NOMO-1 (cell line): ENCODE results near the gene PTX4.
"Not testable (repeated sequence)": the region's sequence is repeated elsewhere in the genome, so short reads cannot be mapped to it uniquely, and the experiment has no call there.

Experiments
- DNase-seq, 2 experiments: peaks; one replicate each; lab custom pipeline; 2025; ENCODE audit not compliant: unreplicated experiment in 2 of 2; lab: John Stamatoyannopoulos, UW

Gene PTX4

GRCh38 chr16:1447965-1448364 is 40.8 kb downstream of the PTX4 start:
- DNase-seq, result no peak

DNA sequence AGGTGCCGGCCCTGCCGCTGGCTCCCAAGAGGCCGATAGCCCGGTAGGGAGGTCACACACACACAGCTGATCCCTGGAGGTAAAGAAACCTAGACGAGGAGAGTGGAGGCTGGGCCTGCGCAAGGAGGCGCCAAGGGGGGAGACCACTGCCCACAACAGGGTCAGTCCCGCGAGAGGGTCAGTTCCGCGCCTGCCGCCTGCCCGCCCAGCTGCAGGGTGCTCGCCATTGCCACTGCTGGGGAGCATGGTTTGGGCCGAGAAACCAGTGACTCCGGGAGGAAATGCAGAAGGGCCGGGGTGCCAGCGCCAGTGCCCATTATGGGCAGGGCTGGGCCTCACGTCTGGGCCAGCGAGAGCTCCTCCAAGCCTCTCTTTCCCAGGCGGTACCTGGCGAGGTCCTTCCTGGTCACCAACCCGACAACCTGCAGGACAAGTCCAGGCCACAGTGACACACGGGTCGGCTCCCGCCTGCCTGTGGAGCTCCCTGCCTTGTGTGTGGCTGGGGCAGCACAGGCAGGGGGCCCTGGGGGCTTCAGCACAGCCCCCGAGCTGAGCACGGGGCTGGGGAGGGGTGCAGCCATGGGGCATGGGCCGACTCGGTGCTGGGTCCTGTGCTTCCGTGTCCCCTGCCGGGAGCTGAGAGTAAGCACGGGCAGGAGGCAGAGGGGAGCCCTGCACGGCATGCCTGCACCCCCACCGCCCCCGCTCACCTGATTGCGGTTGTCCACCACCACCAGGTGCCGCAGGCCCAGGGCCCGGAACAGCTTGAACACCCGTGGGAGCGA is 42.3 kb downstream of the PTX4 start:
- DNase-seq, result no peak

GRCh38 chr16:1445518-1446203 is 43.1 kb downstream of the PTX4 start:
- DNase-seq, result no peak

GRCh38 chr16:1444730-1445517 is 43.8 kb downstream of the PTX4 start:
- DNase-seq, result no peak

DNA sequence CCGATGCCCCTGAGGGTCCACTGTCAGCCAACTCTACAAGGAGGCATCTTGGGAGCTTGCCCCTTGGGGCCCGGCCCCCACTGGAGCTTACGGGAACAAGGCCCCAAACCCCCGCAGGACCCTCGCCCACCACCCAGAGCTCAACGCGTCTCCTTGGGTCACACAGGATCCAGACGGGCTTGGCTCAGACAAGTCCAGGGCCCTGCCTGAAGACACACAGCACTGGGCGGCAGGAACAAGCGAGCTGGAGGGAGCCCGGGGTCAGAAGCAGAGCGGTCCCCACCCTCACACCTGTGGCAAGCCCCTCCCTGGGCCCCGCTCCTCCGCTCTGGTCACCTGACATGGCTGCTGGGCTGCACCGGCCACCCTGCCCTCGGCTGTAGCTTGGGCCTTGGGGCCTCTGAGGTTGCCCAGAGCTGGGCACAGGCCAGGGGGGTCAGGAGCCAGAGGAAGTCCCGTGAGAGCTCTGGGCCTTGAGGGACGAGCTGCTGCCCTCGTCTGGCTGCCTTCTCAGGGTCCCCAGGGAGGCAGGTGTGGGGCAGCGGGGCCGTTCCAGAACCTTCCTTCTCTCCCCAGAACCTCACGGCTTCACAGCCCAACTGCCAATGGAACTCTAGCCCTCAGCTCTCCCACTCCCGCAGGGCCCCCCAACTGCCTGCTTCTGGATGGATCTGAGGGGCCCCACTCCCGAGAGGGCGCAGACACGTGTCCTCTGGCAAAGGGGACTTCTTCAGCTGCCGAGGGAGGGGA is 44.6 kb downstream of the PTX4 start, which contains the start of gene CCDC154:
Gene CCDC154 (minus strand): TSS at position 577 of the 750 bp plus-strand sequence. CDS start 234 bp downstream, at position 343.
- DNase-seq, result no peak

DNA sequence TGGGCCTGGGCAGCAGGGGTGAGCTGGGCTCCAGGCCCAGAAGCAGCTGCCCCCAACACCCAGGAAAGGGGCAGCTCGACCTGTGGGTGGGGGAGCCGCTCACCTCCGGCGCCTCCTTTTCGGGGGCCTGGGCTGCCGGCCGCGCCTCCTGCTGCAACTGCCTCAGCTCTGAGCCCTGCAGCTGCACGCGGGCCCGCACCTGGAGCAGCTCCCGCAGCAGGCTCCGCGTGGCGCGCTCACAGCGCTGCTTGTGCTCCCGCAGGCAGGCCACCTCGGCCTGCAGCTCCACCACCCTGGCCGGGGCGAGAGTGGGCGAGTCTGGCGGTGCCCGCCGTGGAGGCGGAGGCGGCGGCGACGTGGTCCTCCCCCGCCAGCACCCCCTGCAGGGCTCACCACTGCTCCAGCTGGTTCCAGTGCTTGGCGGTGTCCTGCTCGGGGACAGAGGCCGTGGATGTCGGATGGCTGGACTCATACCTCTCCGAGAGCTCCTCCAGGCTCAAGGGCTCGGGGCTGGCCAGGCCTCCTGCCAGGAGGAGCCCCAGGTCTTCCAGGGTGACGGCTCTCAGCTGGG is 45.3 kb downstream of the PTX4 start:
- DNase-seq, result no peak

DNA sequence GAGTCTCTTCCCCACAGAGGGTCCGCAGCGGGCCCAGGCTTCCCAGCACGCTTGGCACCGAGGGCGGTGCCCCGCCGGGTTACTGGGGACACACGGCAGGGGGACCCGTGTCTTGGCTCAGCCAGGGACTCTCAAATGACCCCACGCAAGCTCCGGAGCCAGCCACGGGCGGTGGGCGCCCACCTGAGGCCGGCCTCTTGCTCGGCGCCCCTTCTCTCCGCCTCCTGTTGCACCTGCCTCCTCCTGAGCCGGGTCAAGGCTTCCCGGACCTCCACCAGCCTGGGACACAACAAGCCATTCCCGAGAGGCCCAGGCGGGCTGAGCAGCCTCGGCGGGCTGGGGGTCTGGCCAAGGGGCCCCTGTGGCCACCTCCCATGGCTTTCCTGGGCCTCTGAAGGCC is 46.0 kb downstream of the PTX4 start:
- DNase-seq, result no peak

DNA sequence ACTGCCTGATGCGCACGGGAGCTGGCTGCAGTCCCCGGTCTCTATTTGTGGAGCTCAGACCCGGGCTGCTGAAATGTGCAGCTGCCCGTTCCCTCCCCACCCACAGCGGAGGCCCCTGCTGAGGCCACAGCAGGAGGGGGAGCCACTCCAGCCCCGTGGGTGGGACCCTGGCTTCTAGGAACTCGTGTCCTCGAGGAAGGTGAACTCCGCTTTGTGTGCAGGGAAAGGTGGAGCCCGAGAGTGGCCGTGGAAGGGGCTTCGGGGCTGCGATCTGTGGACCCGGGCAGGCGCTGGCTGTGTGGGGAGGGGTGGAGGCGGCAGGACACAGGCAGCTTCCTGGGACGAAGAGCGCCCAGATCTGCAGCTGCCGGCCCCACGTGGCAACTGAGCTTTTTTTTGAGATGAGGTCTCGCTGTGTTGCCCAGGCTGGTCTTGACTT is 47.3 kb downstream of the PTX4 start:
- no peak for DNase-seq

GRCh38 chr16:1439699-1440074 is 49.1 kb downstream of the PTX4 start:
- not testable (repeated sequence) for DNase-seq

- DNase-seq, result no peak
These were observed 49.6 kb downstream of the PTX4 start for GRCh38 chr16:1439058-1439698.

- DNase-seq, result no peak
These were observed 50.3 kb downstream of the PTX4 start for GRCh38 chr16:1438229-1439057.

- DNase-seq, result no peak
These were observed 51.1 kb downstream of the PTX4 start for GRCh38 chr16:1437606-1438005.

DNA sequence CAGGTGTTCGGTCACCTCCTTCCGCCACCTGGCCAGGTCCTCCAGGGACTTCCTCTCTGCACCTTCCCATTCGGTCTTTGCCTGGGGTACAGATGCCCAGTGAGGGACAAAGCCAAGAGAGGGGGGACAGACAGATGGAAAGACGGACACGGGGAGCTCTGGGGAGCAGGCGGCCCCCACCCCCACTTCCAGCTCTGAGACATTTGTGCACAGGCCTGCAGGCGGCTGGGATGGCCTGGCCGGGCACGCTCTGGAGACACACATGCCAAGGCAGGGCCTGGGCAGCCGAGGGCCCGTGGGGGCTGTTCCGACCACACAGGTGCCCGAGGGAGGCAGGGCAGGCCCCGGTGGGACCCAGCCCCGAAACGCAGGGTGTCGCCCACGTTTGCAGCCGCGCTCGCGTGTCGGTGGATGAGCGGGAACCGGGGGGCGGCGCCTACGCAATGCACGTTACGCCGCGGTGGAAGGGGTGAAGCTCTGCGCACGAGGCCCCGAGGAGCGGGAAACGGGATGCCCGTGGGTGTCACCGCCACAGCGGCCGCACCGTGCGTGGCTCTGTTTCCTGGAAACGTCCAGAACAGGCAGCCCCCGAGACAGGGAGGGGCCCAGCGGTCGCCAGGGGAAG is 51.9 kb downstream of the PTX4 start:
- no peak for DNase-seq

- DNase-seq, result no peak
These were observed 52.6 kb downstream of the PTX4 start for GRCh38 chr16:1435921-1436697.
